Activated naive CD4-positive, alpha-beta T cell treated with anti-CD3 and anti-CD28 coated beads for 36 hours (primary cell): Measurements from ENCODE around the gene VPS11. TPM values are rescaled to one million over a fixed set of nuclear protein-coding genes. Genes with fewer than 3 reads are reported as not detected.

Experiments
- CTCF ChIA-PET: fragments of 350-600 bp; sonication (Branson Sonifier 250); formaldehyde crosslinking; loops from one replicate; lab custom pipeline; 2021; ENCODE audit warnings: antibody characterized with exemption; lab: Charles Lee
- DNase-seq: peaks from one replicate; pipeline ENCODE4 v3.0.0-alpha.2; 2020
- H3K27ac Mint-ChIP-seq: one replicate; pipeline ENCODE4 v1.8.0; 2021; ENCODE audit warnings: mild to moderate bottlenecking, mixed read lengths
- H3K27me3 Mint-ChIP-seq: one replicate; pipeline ENCODE4 v1.8.0; 2021; ENCODE audit warnings: low read depth, mixed read lengths
- H3K36me3 Mint-ChIP-seq: one replicate; pipeline ENCODE4 v1.8.0; 2021; ENCODE audit warnings: low read depth, mixed read lengths
- H3K4me1 Mint-ChIP-seq: one replicate; pipeline ENCODE4 v1.8.0; 2021; ENCODE audit warnings: low read depth, mixed read lengths
- H3K4me3 Mint-ChIP-seq: one replicate; pipeline ENCODE4 v1.8.0; 2021; ENCODE audit warnings: mild to moderate bottlenecking, moderate library complexity, mixed read lengths
- H3K9me3 Mint-ChIP-seq: one replicate; pipeline ENCODE4 v1.8.0; 2021; ENCODE audit warnings: mixed read lengths
- intact Hi-C: fragments of 100-400 bp; cut with micrococcal nuclease; formaldehyde crosslinking; loops from one replicate; pipeline ENCODE4 v1.15.1; 2023
- total RNA-seq, 2 experiments: library from RNA; stranded (reverse); gene quantifications; one replicate each; pipeline ENCODE4 v1.2.3, GENCODE V29; 2021

VPS11 gene
- total RNA-seq, result 10 to 100 TPM; 16.9 to 19.5 TPM

DNA sequence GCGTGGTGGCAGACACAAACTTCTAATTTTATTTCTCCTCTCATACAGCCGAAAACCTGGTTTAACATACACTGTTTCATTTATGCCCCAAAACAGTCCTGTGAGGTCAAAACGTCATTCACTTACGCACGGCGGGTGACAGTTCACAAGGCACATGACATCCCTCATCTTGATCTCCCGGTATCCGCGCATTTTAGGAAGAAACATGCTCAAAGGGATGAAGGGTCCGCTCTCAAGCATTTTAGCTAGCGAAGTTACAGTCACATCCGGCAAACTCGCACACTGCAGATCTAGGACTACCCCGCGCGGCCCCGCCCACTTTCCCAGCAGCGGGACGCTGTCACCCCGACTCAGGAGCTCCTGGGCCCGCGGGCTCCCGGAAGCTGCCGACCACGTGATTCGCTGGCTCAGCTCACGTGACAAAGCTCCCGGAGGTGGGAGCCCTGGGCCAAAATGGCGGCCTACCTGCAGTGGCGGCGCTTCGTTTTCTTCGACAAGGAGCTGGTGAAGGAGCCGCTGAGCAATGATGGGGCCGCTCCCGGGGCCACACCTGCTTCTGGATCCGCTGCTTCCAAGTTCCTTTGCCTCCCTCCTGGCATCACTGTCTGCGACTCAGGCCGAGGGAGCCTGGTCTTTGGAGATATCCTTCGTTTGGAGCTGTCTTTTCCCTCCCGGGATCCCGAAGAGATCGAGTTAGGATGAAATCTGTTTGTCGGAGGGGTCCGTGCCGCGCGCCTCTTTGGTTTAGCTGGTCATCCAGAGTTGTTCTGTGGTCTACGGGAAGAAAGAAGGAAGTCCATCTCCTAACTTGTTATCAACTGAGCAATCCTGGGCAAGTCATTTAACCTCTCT, at the start of gene VPS11:
Gene VPS11 (plus strand): TSS at position 448 of the 852 bp plus-strand sequence. CDS start 6 bp downstream, at position 454.
- intact Hi-C loops, result loop anchor here (1.0 kb wide), 8 partner anchors 10 to 217 kb away; partner anchors contain the start of genes DPAGT1, HYOU1, NLRX1 and RPS25
- H3K27ac Mint-ChIP-seq, result peak within 1 kb of the TSS; percentile 96
- peak within 1 kb of the TSS; percentile 91 for H3K4me3 Mint-ChIP-seq
- peaks cover 37% of the 10 kb centered on the region for H3K4me1 Mint-ChIP-seq
- H3K27me3 Mint-ChIP-seq, result no peaks in the 10 kb centered on the region
- DNase-seq, result peak; percentile 99
- H3K9me3 Mint-ChIP-seq, result no peaks in the 10 kb centered on the region
- peaks cover 5% of the 10 kb centered on the region for H3K36me3 Mint-ChIP-seq
- CTCF ChIA-PET, result interaction anchor here (0.7 to 2.2 kb wide), 12 partner anchors 12 to 289 kb away, joined by 3 to 13 read pairs (median 4); partner anchors contain the start of gene HMBS

GRCh38 chr11:119018074-119018938, 49.3 kb upstream of the VPS11 start, which contains the start of the genes RPS25 and TRAPPC4:
Gene RPS25 (minus strand): TSS chr11:119018343. CDS start chr11:119018284, 59 bp downstream.
Gene TRAPPC4 (plus strand): TSS chr11:119018766. CDS start chr11:119018796, 30 bp downstream.
- Mint-ChIP-seq H3K27me3 (no peaks in the 10 kb centered on the region), H3K4me3 (peak within 1 kb of the TSS; percentile 98), H3K9me3 (no peaks in the 10 kb centered on the region), H3K27ac (peak within 1 kb of the TSS; percentile 99), H3K36me3 (peaks cover 67% of the 10 kb centered on the region), H3K4me1 (peaks cover 59% of the 10 kb centered on the region)
- CTCF ChIA-PET, result interaction anchor here (1.2 to 1.3 kb wide), 2 partner anchors 13 to 329 kb away, joined by 3 to 5 read pairs; partner anchors contain the start of gene SLC37A4
- DNase-seq, result peak; percentile 98
- intact Hi-C loops, result loop anchor here (1.0 to 10.0 kb wide), 13 partner anchors 12 to 614 kb away; partner anchors contain the start of genes ARCN1, ATP5MG, C2CD2L and DDX6

DNA sequence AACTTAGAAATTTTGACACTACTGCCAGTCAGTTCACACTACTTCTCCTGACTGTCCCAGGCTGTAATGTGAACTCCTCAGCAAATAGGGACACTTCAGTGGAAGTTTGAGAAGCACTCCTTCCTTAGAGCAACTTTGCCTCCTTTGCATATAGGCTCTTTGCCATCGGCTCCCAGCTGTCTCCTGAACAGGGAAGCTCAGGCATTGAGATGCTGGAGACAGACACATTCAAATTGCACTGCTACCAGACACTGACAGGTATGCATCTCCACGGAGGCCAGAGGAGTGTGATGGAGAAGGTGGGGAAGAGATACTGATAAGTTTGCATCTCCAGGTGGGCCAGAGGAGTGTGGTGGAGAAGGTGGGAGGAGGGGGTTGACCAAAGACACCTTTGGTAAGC, 47.6 kb upstream of the VPS11 start:
- Mint-ChIP-seq H3K9me3 (no peaks in the 10 kb centered on the region), H3K4me1 (peaks cover 62% of the 10 kb centered on the region), H3K27me3 (no peaks in the 10 kb centered on the region), H3K36me3 (peaks cover 59% of the 10 kb centered on the region), H3K4me3 (peak overlapping the region; percentile 98), H3K27ac (peak overlapping the region; percentile 99)
- CTCF ChIA-PET, result interaction anchor here (0.7 to 1.6 kb wide), 3 partner anchors 11 to 22 kb away, joined by 3 to 5 read pairs (median 3); partner anchors contain the start of genes CENATAC and SLC37A4
- intact Hi-C loops, result loop anchor here (2.0 to 10.0 kb wide), 4 partner anchors 91 to 615 kb away; partner anchors contain the start of genes ARCN1, ATP5MG and TMEM25
- DNase-seq, result no peak

DNA sequence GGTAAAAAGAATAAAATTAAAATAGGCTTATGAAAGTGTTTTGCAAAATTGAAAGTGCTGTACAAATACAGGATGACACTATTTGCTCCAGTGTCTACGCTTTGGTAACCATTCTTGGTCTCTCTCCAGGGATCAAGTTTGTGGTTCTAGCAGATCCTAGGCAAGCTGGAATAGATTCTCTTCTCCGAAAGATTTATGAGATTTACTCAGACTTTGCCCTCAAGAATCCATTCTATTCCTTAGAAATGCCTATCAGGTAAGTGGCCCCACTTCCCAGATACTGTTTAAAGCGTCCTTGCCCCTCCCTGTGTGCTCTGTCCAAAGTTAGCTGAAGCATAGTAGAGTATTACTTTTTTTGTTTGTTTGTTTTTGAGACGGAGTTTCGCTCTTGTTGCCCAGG, 46.0 kb upstream of the VPS11 start:
- Mint-ChIP-seq H3K27me3 (no peaks in the 10 kb centered on the region), H3K4me1 (peaks cover 45% of the 10 kb centered on the region), H3K27ac (peak overlapping the region; percentile 3), H3K9me3 (no peaks in the 10 kb centered on the region), H3K4me3 (no peak overlapping the region), H3K36me3 (peaks cover 47% of the 10 kb centered on the region)
- CTCF ChIA-PET, result no interaction called here
- no peak for DNase-seq
- intact Hi-C loops, result no loop called here

GRCh38 chr11:119023741-119024140, 43.9 kb upstream of the VPS11 start:
- Mint-ChIP-seq H3K4me1 (peaks cover 50% of the 10 kb centered on the region), H3K27ac (peak overlapping the region; percentile 57), H3K27me3 (no peaks in the 10 kb centered on the region), H3K9me3 (no peaks in the 10 kb centered on the region), H3K4me3 (no peak overlapping the region), H3K36me3 (peaks cover 30% of the 10 kb centered on the region)
- no peak for DNase-seq
- intact Hi-C loops, result no loop called here
- CTCF ChIA-PET, result interaction anchor here (1.3 to 1.4 kb wide), 2 partner anchors 33 to 80 kb away, joined by 4 to 6 read pairs; partner anchors contain the start of gene HYOU1

DNA sequence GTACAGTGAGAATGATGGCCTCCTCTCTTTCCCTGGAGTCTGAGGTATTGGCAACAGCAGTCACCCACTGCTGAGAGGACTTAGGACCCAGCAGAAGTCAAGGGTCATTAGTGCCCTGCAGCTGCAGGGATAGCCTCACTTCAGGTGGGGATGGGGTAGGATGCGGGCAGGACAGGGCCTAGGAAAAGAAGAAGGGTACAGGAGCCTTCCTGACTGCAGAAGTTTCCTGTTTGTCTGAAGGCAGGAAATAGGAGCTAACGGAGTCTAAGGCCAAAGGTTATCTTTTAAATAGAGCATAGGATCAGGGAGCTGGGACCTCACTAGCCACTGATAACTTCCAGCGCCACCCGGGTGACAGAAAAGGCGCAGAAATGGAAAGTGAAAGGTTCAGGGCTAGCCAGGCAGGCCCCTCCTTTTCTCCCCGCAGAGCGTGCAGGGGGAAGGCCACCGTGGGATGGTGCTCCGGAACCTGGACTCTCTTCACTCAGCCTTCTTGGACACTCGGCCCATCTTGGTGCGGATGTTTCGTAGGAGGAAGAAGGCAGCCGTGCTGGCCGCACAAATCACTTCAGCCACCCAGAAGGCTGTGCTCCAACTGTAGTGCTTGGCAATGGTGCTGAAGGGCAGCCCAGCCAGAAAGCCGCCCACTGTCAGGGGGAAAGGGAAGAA, 43.1 kb upstream of the VPS11 start:
- Mint-ChIP-seq H3K4me3 (no peak overlapping the region), H3K36me3 (peaks cover 32% of the 10 kb centered on the region), H3K4me1 (peaks cover 56% of the 10 kb centered on the region), H3K9me3 (no peaks in the 10 kb centered on the region), H3K27me3 (no peaks in the 10 kb centered on the region), H3K27ac (peak overlapping the region; percentile 57)
- CTCF ChIA-PET, result interaction anchor here (1.3 kb wide), 1 partner anchor 32 kb away, joined by 4 read pairs; the partner anchor contains the start of gene HYOU1
- intact Hi-C loops, result no loop called here
- DNase-seq, result no peak

DNA sequence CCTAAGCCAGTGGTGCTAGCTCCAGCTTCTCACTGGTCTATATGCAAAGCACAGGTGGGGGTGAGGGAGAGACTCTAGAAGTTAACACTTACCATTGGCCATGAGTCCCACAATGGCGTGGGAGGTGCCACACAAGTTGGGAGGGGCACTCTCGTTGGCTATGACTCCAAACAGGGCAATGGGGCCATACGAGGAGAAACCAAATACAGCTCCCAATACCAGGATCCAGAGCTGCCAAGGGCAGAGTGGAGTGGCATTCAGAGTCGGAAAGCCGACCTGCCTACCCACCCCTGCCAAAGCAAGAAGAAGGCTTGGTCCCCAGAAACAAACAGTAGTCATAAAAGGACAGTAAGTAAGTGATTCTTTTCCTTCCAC, 42.5 kb upstream of the VPS11 start:
- Mint-ChIP-seq H3K4me1 (peaks cover 55% of the 10 kb centered on the region), H3K9me3 (no peaks in the 10 kb centered on the region), H3K36me3 (peaks cover 30% of the 10 kb centered on the region), H3K27me3 (no peaks in the 10 kb centered on the region), H3K27ac (peak overlapping the region; percentile 34), H3K4me3 (no peak overlapping the region)
- CTCF ChIA-PET, result interaction anchor here (0.7 to 1.3 kb wide), 2 partner anchors 31 to 41 kb away, joined by 3 to 4 read pairs; partner anchors contain the start of gene HYOU1
- intact Hi-C loops, result no loop called here
- no peak for DNase-seq

DNA sequence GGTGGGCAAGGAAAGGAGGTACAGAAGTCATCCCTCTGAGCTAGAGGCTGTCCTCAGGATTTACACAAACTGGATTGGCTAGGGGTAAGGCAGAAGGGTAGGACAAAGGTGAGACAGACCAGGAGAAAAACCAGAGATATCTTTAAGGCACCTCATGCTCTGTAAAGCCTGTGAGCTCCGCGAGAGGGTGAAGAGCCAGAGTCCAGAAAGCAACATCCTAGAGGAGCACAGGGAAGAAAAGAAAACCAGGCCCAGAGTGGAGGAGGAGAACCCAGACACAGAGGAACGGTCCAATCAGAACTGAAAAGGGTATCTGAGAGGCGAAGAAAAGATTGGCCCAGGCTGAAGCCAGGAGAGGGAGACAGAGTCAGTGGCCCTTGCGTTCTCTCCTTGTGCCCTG, 42.1 kb upstream of the VPS11 start:
- no peak for DNase-seq
- peak overlapping the region; percentile 34 for H3K27ac Mint-ChIP-seq
- no peak overlapping the region for H3K4me3 Mint-ChIP-seq
- H3K4me1 Mint-ChIP-seq, result peaks cover 50% of the 10 kb centered on the region
- H3K27me3 Mint-ChIP-seq, result no peaks in the 10 kb centered on the region
- CTCF ChIA-PET, result interaction anchor here (0.7 kb wide), 1 partner anchor 42 kb away, joined by 3 read pairs; no protein-coding TSS in a partner anchor
- intact Hi-C loops, result no loop called here
- H3K9me3 Mint-ChIP-seq, result no peaks in the 10 kb centered on the region
- H3K36me3 Mint-ChIP-seq, result peaks cover 29% of the 10 kb centered on the region

DNA sequence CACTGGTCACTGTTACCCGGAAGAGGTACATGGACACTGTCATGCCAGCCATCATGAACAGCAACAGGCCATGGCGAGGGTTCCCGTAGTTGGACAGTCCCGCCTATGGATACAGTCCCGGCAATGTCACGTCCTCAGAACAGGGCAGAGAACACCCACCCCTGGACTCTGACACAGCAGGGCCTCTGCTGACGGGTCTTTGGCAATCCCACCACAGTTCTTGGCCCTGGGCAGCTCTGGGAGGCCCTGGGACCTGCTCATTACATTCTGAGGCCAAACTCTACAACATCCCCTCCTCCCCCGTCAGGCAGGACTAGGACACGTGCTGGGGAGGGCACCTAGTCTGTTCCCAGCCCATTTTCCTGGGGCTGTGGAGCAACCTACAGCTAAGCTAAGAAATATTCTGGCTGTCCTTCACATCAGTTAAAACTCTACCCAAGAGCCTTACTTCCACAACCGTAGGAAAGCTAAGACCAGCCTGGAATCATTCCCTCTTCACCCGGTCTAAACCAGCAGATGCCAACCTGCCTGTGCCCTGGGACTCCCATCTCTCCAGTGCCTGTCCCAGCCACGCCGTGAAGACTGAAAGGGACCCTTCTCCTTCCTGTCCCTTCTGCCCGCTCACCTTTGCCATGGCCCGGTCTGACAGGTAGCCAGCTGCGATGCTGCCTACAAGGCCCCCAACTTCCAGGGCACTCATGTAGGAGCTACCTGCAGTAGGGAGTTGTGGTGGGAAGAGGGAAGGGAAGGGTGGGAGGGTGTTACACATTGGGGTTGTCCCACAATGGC, 41.4 kb upstream of the VPS11 start:
- DNase-seq, result no peak
- Mint-ChIP-seq H3K36me3 (peaks cover 27% of the 10 kb centered on the region), H3K9me3 (no peaks in the 10 kb centered on the region), H3K4me1 (peaks cover 48% of the 10 kb centered on the region), H3K27me3 (no peaks in the 10 kb centered on the region), H3K4me3 (no peak overlapping the region), H3K27ac (no peak overlapping the region)
- CTCF ChIA-PET, result no interaction called here
- intact Hi-C loops, result no loop called here

DNA sequence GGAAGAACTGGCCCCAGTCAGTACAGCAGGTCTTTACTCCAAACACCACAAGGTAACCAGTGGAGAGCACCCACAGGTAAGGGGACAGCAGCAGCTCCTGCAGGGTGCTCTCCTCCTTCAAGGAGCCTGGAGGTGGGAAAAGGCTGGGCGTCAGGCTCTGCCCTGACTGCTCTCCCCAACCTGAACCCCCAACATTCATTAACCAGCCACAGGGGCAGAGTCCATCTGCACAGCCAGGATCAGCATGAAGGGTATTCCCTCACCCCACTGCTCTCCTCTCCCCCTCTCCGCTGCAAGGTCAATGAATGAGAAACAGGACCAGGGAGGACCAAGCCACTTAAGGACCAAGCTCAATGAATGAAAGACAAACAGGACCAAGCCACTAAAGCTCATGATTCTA, 40.6 kb upstream of the VPS11 start:
- H3K36me3 Mint-ChIP-seq, result peaks cover 21% of the 10 kb centered on the region
- H3K27me3 Mint-ChIP-seq, result no peaks in the 10 kb centered on the region
- CTCF ChIA-PET, result interaction anchor here (0.5 to 1.0 kb wide), 2 partner anchors 12 to 70 kb away, joined by 3 to 5 read pairs; no protein-coding TSS in a partner anchor
- no peak overlapping the region for H3K4me3 Mint-ChIP-seq
- peaks cover 43% of the 10 kb centered on the region for H3K4me1 Mint-ChIP-seq
- H3K27ac Mint-ChIP-seq, result no peak overlapping the region
- no peak for DNase-seq
- intact Hi-C loops, result no loop called here
- H3K9me3 Mint-ChIP-seq, result no peaks in the 10 kb centered on the region
